Skeletal muscle tissue (tissue), 4 donors: ENCODE measurements around the gene SIRPG. TPM values are rescaled to one million over a fixed set of nuclear protein-coding genes. Genes with fewer than 3 reads are reported as not detected.

Experiments used
- H3K27ac ChIP-seq: one replicate; pipeline ENCODE4 v1.7.0; 2013; ENCODE audit warnings: mild to moderate bottlenecking, low read depth, low read length, inconsistent platforms
- H3K27me3 ChIP-seq, 3 donors: one replicate each; pipeline ENCODE4 v1.7.0; 2013; ENCODE audit warnings: low read length in 3 of 3; ENCODE audit not compliant: control insufficient read depth in 3 of 3, insufficient read depth in 3 of 3
- H3K36me3 ChIP-seq, 3 donors: one replicate each; pipeline ENCODE4 v1.7.0; 2013; ENCODE audit warnings: low read length in 3 of 3; ENCODE audit not compliant: control insufficient read depth in 3 of 3, insufficient read depth in 3 of 3
- H3K4me1 ChIP-seq, 3 donors: one replicate each; pipeline ENCODE4 v1.7.0; 2013; ENCODE audit warnings: low read length in 3 of 3, mild to moderate bottlenecking in 3 of 3; ENCODE audit not compliant: control insufficient read depth in 3 of 3, insufficient read depth in 3 of 3
- H3K4me3 ChIP-seq, 3 donors: one replicate each; pipeline ENCODE4 v1.7.0; 2013; ENCODE audit warnings: low read length in 3 of 3
- H3K9ac ChIP-seq, 3 donors: one replicate each; pipeline ENCODE4 v1.7.0; 2013; ENCODE audit warnings: low read length in 3 of 3, mild to moderate bottlenecking in 3 of 3, moderate library complexity in 2 of 3, low read depth in 1 of 3
- H3K9me3 ChIP-seq, 3 donors: one replicate each; pipeline ENCODE4 v1.7.0; 2013; ENCODE audit warnings: low read length in 3 of 3; ENCODE audit not compliant: control insufficient read depth in 3 of 3
- total RNA-seq: library from RNA; depleted of rRNA; stranded (reverse); fragments of >200 nt; gene quantifications from one replicate; pipeline ENCODE4 v1.2.3, GENCODE V29; 2014
- donor health status: Osteomylitis.

SIRPG gene
- total RNA-seq, 1 donor from 2014 or later, result under 0.01 TPM

DNA sequence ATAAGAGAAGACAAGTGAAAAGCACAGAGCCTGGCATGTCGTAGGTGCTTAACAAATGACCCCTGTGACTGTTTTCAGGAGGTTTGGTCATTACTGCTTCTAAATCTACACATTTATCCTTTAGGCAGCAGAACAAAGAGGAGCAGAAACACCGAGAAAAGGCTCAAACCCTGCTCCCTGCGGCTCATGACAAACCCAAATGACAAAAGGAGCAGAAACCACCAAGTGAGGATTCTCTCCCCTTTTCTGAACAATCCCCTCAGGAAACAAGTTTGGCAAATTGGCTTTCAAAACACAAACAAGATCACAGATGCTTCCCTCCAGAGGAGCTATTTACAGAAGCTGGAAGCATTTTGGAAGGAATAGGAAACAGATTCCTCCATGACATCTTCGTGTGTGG, 15.8 kb upstream of the SIRPG start:
- Histone ChIP-seq H3K36me3 (no peaks in the 10 kb centered on the region), H3K27ac (no peak overlapping the region), H3K9me3 (no peaks in the 10 kb centered on the region), H3K4me3 (no peak overlapping the region), H3K9ac (no peak overlapping the region), H3K4me1 (no peaks in the 10 kb centered on the region), H3K27me3 (peaks cover 0 to 3% (median 0%) of the 10 kb centered on the region in 3 donors)

- Histone ChIP-seq H3K36me3 (no peaks in the 10 kb centered on the region), H3K27me3 (peaks cover 0 to 3% (median 0%) of the 10 kb centered on the region in 3 donors), H3K27ac (no peak overlapping the region), H3K9me3 (no peaks in the 10 kb centered on the region), H3K4me3 (no peak overlapping the region), H3K4me1 (no peaks in the 10 kb centered on the region), H3K9ac (no peak overlapping the region)
Measured at GRCh38 chr20:1672728-1673127, 15.1 kb upstream of the SIRPG start.

DNA sequence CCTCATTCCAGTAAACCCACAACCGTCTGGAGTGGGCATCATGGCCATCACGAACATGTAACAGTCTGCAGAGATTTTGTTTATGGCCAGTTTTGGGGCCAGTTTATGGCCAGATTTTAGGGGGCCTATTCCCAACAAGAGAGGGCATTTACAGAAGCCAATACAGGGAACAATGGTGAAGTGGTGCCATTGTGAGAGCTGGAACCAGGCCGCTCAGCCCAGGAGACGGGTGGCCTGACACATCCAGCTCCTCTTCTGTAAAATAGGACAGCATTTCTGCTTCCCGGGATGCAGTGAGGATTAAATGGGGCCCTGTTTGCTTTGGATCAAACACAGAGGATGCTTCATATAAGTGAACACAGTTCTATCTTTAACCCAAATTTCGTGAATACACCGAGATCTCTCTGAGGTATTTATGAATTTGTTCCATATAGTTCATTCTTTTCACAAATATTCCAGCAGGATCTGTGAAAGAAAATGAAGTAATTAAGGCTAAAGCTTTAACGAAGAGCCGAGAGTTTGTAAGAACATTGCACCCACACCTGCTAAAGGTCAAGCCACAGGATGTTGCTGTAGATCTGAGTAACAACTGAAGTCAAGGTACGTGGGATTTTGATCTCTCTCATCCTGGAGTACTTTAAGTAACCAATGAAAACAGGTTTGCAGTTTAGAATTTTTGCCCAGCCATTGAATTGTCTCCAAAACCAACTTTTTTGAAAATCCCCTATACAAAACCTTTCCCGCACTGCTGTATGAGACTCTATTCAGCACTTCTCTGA, 14.5 kb upstream of the SIRPG start:
- no peak overlapping the region for H3K27ac ChIP-seq
- peaks cover 0 to 3% (median 0%) of the 10 kb centered on the region in 3 donors for H3K27me3 ChIP-seq
- no peaks in the 10 kb centered on the region for H3K36me3 ChIP-seq
- no peaks in the 10 kb centered on the region for H3K4me1 ChIP-seq
- no peak overlapping the region for H3K9ac ChIP-seq
- no peak overlapping the region for H3K4me3 ChIP-seq
- H3K9me3 ChIP-seq, result no peaks in the 10 kb centered on the region

- Histone ChIP-seq H3K4me1 (no peaks in the 10 kb centered on the region), H3K9ac (no peak overlapping the region), H3K36me3 (no peaks in the 10 kb centered on the region), H3K9me3 (no peaks in the 10 kb centered on the region), H3K27ac (peak overlapping the region; percentile 28), H3K4me3 (no peak overlapping the region), H3K27me3 (no peaks in the 10 kb centered on the region)
Measured at GRCh38 chr20:1669304-1669703, 11.7 kb upstream of the SIRPG start.

DNA sequence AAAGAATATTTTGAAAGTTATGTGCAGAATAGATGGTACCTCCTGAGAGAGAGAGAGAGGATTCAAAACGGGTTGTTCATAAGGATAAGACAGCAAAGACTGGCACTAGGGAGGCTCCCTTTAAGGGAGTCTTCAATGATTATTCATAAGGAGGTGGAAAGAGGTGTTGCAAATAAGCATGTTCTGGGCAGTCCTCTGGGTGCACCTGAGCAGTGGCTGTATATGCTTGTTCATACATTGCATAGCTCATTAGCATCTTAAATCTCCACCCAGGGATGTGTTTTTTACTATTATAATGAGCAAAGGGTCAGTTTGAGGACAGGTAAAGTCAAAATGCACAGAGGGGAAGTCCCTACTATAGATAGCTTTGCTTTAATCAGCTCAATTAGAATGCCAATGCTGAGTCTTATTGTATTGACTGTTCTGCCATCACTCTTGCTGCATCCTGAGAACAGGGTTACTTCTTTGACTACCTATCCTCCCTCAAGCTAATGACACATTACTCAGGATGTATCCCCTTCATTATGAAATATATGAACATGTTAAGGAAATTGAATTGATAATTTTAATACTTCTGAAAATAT, 10.0 kb upstream of the SIRPG start:
- Histone ChIP-seq H3K4me1 (no peaks in the 10 kb centered on the region), H3K27me3 (no peaks in the 10 kb centered on the region)

DNA sequence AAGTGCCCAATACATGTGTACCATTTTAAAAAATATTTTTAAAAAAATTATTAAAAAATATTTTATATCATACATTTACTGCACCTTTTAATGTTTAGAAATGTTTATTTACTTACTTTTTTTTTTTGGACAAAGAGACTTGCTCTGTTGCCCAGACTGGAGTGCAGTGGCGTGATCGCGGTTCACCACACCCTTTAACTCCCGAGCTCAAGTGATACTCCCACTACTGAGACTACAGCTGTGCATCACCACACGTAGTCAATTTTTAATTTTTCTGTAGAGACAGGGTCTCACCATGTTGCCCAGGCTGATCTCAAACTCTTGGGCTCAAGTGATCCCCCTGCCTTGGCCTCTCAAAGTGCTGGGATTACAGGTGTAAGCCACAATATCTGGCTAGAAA, 9.2 kb upstream of the SIRPG start:
- H3K9me3 ChIP-seq, result no peaks in the 10 kb centered on the region
- H3K27me3 ChIP-seq, result no peaks in the 10 kb centered on the region
- H3K9ac ChIP-seq, result no peak overlapping the region
- H3K4me1 ChIP-seq, result no peaks in the 10 kb centered on the region
- no peak overlapping the region for H3K27ac ChIP-seq
- no peak overlapping the region for H3K4me3 ChIP-seq
- no peaks in the 10 kb centered on the region for H3K36me3 ChIP-seq

More for the DNA sequence above, 10.0 kb upstream of the SIRPG start:
- no peaks in the 10 kb centered on the region for H3K36me3 ChIP-seq
- H3K9ac ChIP-seq, result no peak overlapping the region
- H3K4me3 ChIP-seq, result no peak overlapping the region
- H3K9me3 ChIP-seq, result no peaks in the 10 kb centered on the region
- no peak overlapping the region for H3K27ac ChIP-seq

- H3K4me3 ChIP-seq, result no peak overlapping the region
- H3K27ac ChIP-seq, result no peak overlapping the region
- no peaks in the 10 kb centered on the region for H3K27me3 ChIP-seq
Measured at GRCh38 chr20:1665345-1665744, 7.8 kb upstream of the SIRPG start.

DNA sequence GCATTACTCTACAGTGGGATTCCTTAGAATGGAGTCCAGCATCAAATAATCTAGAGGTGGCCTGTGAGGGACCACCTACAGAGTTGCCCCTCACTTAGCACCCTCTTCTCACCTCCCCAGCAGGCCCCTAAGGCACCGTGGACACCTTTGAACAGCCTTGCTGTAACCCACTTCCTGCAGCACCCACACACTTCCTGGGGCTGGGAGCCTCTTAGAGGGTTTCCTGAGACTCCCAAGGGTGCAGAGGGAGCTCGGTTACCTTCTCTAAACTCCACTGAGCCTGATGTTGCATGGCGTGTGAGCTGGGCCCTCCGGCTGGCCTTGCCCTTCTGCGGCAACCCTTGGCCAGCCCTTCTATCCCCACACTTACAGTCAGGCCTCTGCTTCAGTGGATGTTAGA, 7.3 kb upstream of the SIRPG start:
- H3K4me3 ChIP-seq, result no peak overlapping the region
- no peaks in the 10 kb centered on the region for H3K36me3 ChIP-seq
- no peaks in the 10 kb centered on the region for H3K27me3 ChIP-seq
- no peak overlapping the region for H3K9ac ChIP-seq
- no peaks in the 10 kb centered on the region for H3K9me3 ChIP-seq
- H3K27ac ChIP-seq, result no peak overlapping the region
- no peaks in the 10 kb centered on the region for H3K4me1 ChIP-seq

More at GRCh38 chr20:1665345-1665744, 7.8 kb upstream of the SIRPG start:
- Histone ChIP-seq H3K9ac (no peak overlapping the region), H3K4me1 (no peaks in the 10 kb centered on the region), H3K36me3 (no peaks in the 10 kb centered on the region), H3K9me3 (no peaks in the 10 kb centered on the region)

- H3K9me3 ChIP-seq, result no peaks in the 10 kb centered on the region
- no peak overlapping the region for H3K9ac ChIP-seq
- no peaks in the 10 kb centered on the region for H3K4me1 ChIP-seq
- H3K4me3 ChIP-seq, result no peak overlapping the region
- H3K36me3 ChIP-seq, result no peaks in the 10 kb centered on the region
- no peaks in the 10 kb centered on the region for H3K27me3 ChIP-seq
- H3K27ac ChIP-seq, result no peak overlapping the region
Measured at GRCh38 chr20:1663917-1664316, 6.3 kb upstream of the SIRPG start.

DNA sequence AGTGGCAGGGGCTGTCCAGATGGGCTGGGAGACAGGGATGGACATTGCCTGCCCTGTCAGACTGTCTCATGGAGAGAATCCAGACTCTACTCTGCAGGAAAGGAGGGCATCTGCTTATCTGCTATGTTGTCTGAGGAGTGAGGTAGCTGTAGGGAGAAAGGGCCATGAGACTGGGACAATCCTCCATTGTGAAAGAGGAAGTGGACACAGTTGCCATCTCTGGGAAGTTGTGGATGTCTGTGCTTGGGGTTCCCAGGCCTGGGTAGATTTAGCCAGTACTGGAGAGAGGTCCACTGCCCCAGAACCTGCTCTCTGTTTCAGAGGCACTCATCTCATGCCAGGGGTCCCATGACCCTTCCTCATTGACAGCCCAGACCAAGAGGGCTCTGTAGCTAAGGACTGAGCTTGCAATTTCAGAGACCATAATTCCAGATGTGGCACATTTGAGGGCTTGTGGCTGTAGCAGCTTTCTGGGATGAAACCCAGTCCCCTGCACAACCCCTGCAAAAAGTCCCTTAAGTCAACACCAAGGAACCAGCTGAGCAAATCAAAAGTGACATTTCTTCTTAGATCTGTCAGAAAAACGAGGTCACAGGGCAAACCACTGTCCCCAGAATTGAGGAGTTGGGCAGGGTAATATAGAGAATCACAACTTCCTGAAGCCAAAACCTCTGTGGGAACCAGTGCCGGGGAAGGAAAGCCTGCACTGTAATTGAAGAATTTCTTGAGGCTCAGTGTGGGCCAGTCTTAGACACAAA, 4.1 kb upstream of the SIRPG start:
- Histone ChIP-seq H3K9me3 (no peaks in the 10 kb centered on the region), H3K4me1 (no peaks in the 10 kb centered on the region), H3K27me3 (peaks cover 0 to 3% (median 0%) of the 10 kb centered on the region in 3 donors), H3K27ac (no peak overlapping the region), H3K4me3 (no peak overlapping the region), H3K36me3 (no peaks in the 10 kb centered on the region), H3K9ac (no peak overlapping the region)
